ENCODE measurements around the gene GMDS.

DNA sequence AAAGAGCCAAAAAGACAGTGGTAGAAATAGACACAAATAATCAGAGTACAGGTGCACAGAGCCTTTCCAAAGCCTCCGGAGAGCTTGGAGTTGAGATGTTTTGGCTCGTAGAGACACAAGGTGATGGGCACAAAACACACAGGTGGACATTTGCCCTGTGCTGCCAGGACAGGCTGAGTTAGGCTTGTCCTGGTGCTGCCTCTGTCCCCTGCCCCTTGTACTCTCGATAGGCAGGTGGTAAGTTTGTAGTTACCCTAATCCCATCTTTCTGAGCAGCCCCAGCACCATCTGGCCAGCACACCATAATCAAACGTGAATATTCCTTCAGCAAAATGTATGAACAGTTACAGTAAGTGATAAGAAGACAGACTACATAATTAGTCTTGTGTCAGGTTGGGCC is 540.2 kb downstream of the GMDS start:
- TF ChIP-seq, protein P1, sequence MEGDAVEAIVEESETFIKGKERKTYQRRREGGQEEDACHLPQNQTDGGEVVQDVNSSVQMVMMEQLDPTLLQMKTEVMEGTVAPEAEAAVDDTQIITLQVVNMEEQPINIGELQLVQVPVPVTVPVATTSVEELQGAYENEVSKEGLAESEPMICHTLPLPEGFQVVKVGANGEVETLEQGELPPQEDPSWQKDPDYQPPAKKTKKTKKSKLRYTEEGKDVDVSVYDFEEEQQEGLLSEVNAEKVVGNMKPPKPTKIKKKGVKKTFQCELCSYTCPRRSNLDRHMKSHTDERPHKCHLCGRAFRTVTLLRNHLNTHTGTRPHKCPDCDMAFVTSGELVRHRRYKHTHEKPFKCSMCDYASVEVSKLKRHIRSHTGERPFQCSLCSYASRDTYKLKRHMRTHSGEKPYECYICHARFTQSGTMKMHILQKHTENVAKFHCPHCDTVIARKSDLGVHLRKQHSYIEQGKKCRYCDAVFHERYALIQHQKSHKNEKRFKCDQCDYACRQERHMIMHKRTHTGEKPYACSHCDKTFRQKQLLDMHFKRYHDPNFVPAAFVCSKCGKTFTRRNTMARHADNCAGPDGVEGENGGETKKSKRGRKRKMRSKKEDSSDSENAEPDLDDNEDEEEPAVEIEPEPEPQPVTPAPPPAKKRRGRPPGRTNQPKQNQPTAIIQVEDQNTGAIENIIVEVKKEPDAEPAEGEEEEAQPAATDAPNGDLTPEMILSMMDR (conservative IDR thresholded peaks at IDR 0.05 in 1 of 2, IDR thresholded peaks at IDR 0.05 in 1 of 2; ENCODE audit: low read depth in 1 of 2, low read length in 2 of 2): no peak
- no peak for TF ChIP-seq EZH2 (IDR thresholded peaks at IDR 0.05; ENCODE audit: low read length, missing control alignments)

Measured in fibroblast of lung (primary cell).